Jurkat, Clone E6-1 (cell line): ENCODE measurements around the gene DRAXIN. TPM values are rescaled to one million over a fixed set of nuclear protein-coding genes. Genes with fewer than 3 reads are reported as not detected.
A peak's percentile ranks its signal among the peaks of the same experiment; 100 is the strongest.
"Not testable (repeated sequence)": the region's sequence is repeated elsewhere in the genome, so short reads cannot be mapped to it uniquely, and the experiment has no call there.

Experiments used
- DNase-seq: peaks from one replicate; pipeline ENCODE4 v3.0.0-alpha.2; 2011; ENCODE audit warnings: low read depth, low spot score
- H3K4me3 ChIP-seq: 2 replicates; pipeline ENCODE4 v1.5.1; 2011; ENCODE audit warnings: mild to moderate bottlenecking, low read length, control low read depth, moderate library complexity
- polyA plus RNA-seq: library from polyadenylated mRNA; unstranded; fragments of >200 nt; gene quantifications from one replicate; pipeline ENCODE4 v1.2.1, GENCODE V29; 2012; ENCODE audit warnings: missing spikeins; ENCODE audit not compliant: insufficient read length, insufficient read depth

DRAXIN gene, protein sequence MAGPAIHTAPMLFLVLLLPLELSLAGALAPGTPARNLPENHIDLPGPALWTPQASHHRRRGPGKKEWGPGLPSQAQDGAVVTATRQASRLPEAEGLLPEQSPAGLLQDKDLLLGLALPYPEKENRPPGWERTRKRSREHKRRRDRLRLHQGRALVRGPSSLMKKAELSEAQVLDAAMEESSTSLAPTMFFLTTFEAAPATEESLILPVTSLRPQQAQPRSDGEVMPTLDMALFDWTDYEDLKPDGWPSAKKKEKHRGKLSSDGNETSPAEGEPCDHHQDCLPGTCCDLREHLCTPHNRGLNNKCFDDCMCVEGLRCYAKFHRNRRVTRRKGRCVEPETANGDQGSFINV
- polyA plus RNA-seq, result 1.4 TPM

GRCh38 chr1:11691302-11691914 lies at the start of gene DRAXIN:
Gene DRAXIN (plus strand): TSS chr1:11691710. CDS start chr1:11706259, 14,549 bp downstream.
- H3K4me3 ChIP-seq, result peak within 1 kb of the TSS; percentile 62
- no peak for DNase-seq

GRCh38 chr1:11641776-11642305 lies 49.7 kb upstream of the DRAXIN start:
- no peak overlapping the region for H3K4me3 ChIP-seq
- no peak for DNase-seq

GRCh38 chr1:11642418-11643017 lies 49.0 kb upstream of the DRAXIN start:
- peak; percentile 59 for DNase-seq
- not testable (repeated sequence) for H3K4me3 ChIP-seq

DNA sequence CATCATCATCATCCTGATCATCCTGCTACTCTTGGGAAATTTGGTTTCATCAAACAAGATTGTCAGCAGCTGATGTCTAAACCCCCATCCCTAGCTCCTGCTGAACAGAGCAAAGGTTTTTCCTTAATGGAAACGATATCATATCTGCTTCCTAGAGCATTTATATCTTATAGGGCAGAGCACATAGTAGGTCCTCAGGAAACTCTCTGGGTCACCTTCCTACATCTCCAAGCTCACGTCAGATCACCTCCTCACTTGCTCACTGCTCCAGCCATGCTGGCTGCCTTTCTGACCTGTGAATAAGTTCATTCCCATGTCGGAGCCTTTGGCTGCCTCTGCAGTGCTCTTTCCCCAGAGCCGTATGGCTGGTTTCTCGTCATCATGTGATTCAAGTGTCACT lies 47.7 kb upstream of the DRAXIN start:
- DNase-seq, result no peak

GRCh38 chr1:11645270-11645669 lies 46.2 kb upstream of the DRAXIN start:
- no peak for DNase-seq
- H3K4me3 ChIP-seq, result no peak overlapping the region

More for the DNA sequence above, 47.7 kb upstream of the DRAXIN start:
- H3K4me3 ChIP-seq, result no peak overlapping the region

- no peak overlapping the region for H3K4me3 ChIP-seq
- peak; percentile 71 for DNase-seq
Measured at GRCh38 chr1:11645670-11646265, 45.7 kb upstream of the DRAXIN start.

GRCh38 chr1:11646317-11646716 lies 45.2 kb upstream of the DRAXIN start:
- no peak for DNase-seq
- H3K4me3 ChIP-seq, result no peak overlapping the region

- no peak overlapping the region for H3K4me3 ChIP-seq
- no peak for DNase-seq
Measured at GRCh38 chr1:11647333-11647732, 44.2 kb upstream of the DRAXIN start.

DNA sequence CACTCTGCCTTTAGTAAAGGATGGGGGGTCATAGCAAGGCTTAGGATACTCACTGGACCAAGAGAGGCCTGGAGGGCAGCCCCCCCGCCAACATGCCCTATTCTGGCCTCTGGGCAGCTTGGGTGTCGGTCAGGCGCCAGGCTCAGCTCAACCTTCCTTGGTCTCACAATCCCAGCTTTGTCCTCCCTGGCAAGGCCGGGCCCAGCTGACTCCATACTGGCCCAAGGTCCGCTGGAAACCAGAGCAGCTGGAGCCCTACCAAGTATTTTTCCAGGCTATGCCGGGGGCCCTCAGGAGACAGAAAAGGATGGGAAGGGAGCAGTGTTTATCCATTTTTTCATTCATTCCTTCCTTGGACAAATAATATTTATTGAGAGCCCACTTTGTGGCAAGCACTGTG lies 43.5 kb upstream of the DRAXIN start:
- no peak for DNase-seq
- no peak overlapping the region for H3K4me3 ChIP-seq

- no peak overlapping the region for H3K4me3 ChIP-seq
- no peak for DNase-seq
Measured at GRCh38 chr1:11648732-11649158, 42.8 kb upstream of the DRAXIN start.

GRCh38 chr1:11649237-11649623 lies 42.3 kb upstream of the DRAXIN start:
- H3K4me3 ChIP-seq, result no peak overlapping the region
- no peak for DNase-seq

DNA sequence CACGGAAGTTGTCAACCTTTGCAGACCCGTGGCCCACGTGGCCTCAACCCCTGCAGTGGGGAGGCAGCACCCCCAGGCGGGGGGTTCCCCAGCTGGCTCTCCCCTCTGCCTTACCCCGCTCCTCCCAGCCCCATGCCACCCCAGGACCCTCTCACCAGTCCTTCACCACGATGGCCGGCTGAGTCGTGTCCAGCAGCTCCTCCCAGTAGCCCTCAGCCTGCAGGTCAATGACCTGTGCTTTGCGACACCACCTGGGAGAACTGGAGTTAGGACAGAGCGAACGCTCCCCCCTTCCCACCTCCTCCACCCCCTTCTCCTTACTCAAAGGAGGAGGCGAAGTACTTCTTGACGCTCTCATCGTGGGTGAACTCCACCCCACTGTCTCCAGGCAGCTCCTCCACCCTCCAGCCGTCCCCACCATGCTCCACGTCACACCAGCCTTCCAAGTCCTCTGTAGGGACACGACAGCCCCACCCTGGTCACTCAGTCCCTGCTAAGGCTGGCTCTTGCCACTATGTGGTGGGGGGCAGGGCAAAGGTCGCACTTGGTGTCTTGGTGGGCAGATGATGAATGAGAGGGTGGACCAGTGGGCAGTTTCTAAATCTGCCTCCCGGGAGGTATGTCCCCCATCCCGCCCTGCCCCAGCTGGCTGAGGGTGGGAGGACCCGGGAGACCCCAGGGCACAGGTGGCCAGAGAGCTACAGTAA lies 41.7 kb upstream of the DRAXIN start:
- H3K4me3 ChIP-seq, result peak overlapping the region; percentile 9; the same call in 1 of the 2 replicates
- DNase-seq, result no peak

- DNase-seq, result peak; percentile 62
- H3K4me3 ChIP-seq, result peak overlapping the region; percentile 9; the same call in 1 of the 2 replicates
Measured at GRCh38 chr1:11650331-11650991, 41.0 kb upstream of the DRAXIN start.

DNA sequence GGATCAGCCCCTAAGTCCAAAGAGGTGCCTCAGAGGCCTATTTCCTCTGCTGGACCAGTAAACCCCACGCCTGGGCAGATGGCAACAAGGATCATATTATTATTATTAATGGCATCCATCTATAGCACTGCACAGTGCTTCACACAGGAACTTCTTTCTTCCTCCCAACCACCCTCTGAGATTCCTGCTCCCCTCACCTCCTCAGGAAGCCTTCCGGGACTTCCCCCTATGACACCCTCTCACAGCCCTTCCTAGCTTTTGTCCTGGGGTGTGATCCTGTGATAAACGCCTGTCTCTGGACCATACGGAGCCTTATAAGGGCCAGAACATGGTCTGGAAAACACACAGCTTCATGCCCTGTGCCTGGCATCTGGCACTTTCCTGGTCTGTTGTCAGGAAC lies 40.5 kb upstream of the DRAXIN start:
- no peak overlapping the region for H3K4me3 ChIP-seq
- no peak for DNase-seq

DNA sequence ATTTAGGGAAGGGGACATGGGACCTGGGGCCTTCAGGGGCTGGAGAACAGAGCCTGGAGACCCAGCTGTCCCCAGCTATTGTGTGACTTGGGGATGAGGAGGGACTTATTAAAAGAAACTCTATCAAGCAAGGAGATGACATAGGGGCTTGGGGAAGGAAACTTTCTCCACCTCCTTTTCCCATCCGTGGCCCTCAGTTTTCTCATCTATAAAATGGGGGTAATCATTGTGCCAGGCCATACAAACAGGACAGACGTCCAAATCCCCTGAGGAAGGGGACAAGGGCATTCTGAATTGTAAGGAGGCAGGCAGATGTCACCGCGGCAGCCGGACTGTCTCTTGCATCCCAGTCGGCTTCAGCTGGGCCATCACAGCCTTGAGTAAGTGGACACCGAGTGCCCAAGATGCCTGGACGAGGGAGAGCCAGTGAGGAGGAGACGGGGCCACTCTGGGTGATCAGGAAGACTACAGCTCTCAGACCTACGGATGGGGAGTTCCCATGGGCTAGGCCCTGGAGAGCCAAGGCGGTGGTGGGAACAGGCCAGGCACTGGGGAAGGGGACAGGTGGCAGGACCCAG lies 39.2 kb upstream of the DRAXIN start:
- no peak overlapping the region for H3K4me3 ChIP-seq
- no peak for DNase-seq

DNA sequence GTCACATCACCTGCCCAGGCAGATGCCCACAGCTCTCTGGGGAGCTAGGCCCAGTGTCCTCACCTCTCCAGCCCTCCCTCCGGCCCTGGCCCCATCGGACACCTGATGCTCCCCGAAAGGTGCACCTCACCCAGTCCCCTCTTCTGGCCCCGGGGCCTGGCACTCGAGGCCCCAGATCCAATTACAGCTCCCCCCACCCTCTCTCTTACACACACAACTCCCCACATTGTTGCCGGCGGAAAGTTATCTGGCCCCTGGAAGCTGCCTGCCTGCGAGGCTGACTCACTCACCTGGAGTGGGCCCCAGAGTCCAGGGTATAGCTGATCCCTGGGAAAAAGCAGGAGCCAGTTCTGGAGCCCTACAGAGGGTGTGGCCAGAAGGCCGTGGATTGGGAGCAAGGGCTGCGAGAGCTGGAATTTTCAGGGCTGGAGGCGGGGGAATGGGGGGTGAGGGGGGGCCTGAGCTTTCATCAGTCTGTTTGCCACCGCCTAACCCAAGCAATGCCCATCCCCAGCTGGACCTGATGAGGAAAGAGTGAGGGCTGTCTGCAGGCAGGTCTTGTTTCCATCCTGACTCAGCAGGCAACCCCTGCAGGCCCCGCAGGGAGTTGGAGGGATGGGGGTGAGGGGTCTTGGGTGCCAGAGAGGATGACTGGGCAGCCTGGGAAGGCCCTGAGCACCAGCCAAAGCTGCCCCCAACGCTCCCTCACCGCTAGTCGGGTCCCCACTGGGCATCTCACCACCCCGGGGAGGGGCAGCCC lies 38.2 kb upstream of the DRAXIN start:
- no peak overlapping the region for H3K4me3 ChIP-seq
- no peak for DNase-seq

- no peak for DNase-seq
- no peak overlapping the region for H3K4me3 ChIP-seq
Measured at GRCh38 chr1:11653861-11654136, 37.7 kb upstream of the DRAXIN start.
